Left ventricle myocardium inferior (tissue), 1 donor: ENCODE data around the gene CDRT15L2. TPM values are rescaled to one million over a fixed set of nuclear protein-coding genes. Genes with fewer than 3 reads are reported as not detected.
"Not testable (repeated sequence)": the region's sequence is repeated elsewhere in the genome, so short reads cannot be mapped to it uniquely, and the experiment has no call there.

Experiments
- DNase-seq: peaks from one replicate; pipeline ENCODE4 v3.0.0-alpha.2; 2020
- H3K27ac ChIP-seq: fragments of 200-600 bp; replicated peaks from 2 replicates; pipeline ENCODE4 v1.8.0; 2021
- H3K27me3 ChIP-seq: fragments of 200-600 bp; 2 replicates; pipeline ENCODE4 v1.8.0; 2021; ENCODE audit warnings: low read depth
- H3K36me3 ChIP-seq: fragments of 200-600 bp; 2 replicates; pipeline ENCODE4 v1.8.0; 2021
- H3K4me1 ChIP-seq: fragments of 200-600 bp; 2 replicates; pipeline ENCODE4 v1.8.0; 2021
- H3K4me3 ChIP-seq: fragments of 200-600 bp; 2 replicates; pipeline ENCODE4 v1.8.0; 2021; ENCODE audit warnings: mild to moderate bottlenecking, moderate library complexity
- H3K9me3 ChIP-seq: fragments of 200-600 bp; replicated peaks from 2 replicates; pipeline ENCODE4 v1.8.0; 2021
- intact Hi-C: fragments of 100-400 bp; cut with micrococcal nuclease; formaldehyde crosslinking; loops from one replicate; pipeline ENCODE4 v1.11.0; 2022
- total RNA-seq: library from RNA; stranded (reverse); fragmentation: NEBNext Ultra II Directional; extraction: Animal tissue kit (Norgen Biotek cat#: 25700); gene quantifications from one replicate; pipeline ENCODE4 v1.2.1, GENCODE V29; 2021
- TF ChIP-seq, protein P1 (sequence below): fragments of 200-600 bp; IDR thresholded peaks from 2 replicates; pipeline ENCODE4 v1.8.0; 2021; ENCODE audit warnings: antibody characterized with exemption, mild to moderate bottlenecking, borderline replicate concordance
- donor health status: DM: no; HTN: yes; CAD: no; lungs with severe emphysema.

The CDRT15L2 gene
- total RNA-seq, 1 donor from 2014 or later: not detected

DNA sequence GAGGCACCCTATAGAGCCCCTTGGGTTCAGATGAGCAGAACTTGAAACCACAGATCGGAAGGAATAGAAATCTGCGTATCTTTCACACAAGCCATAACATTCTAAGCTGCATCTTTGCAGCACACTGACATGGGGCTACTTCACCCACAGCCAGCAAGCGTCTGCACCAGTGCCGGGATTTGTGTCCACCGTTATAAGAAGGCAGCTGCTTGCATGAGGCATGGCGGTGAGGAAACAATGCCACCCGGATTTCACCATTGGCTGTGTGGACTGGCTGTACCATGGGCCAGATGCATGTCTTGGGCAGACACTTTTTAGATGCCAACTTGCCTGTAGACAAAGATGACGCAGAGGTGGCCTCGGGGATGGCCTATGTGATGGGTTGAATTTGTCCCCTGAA, 20.5 kb upstream of the CDRT15L2 start:
- H3K4me1 ChIP-seq, DNase-seq, H3K4me3 ChIP-seq, H3K27ac ChIP-seq, intact Hi-C loops, H3K9me3 ChIP-seq, H3K36me3 ChIP-seq: not testable (repeated sequence)
- H3K27me3 ChIP-seq: peaks cover 14% of the 10 kb centered on the region

DNA sequence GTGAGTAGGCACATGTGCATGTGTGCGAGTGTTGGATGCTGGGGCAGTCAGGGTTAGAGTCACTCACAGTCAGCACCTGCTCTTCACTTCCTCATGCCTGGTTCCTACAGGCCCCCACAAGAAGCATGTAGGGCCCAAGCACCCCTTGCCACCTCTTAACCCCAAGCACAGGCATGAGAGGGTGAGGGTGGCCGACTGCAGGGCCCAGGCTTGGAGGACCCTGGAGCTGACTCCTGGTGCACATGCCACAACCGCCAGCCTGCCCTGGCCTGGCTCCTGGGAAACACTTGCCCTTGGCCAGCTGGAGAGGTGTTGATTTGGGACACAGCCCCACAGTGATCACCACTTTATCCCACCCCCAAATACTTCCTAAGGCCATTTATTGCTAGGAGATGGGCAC, 16.9 kb upstream of the CDRT15L2 start:
- no peaks in the 10 kb centered on the region for H3K9me3 ChIP-seq

DNA sequence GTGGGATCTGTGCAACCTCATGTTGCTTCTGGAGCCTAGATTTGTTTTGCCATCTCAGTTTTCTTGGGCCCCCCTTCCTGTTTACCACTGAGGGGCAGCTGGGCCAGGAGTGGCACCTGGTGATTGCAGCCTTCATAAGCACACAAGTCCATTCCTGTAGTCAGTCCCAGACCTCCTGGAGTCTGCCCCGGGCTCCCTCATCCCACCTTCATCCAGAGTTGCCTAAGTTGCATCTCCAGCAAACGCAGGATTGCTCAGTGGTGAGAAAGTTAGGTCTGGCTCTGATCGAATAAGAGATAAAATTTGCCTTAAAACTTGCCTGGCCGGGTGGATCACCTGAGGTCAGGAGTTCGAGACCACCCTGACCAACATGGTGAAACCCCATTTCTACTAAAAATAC, 14.3 kb upstream of the CDRT15L2 start:
- peaks cover 34% of the 10 kb centered on the region for H3K27me3 ChIP-seq
- H3K36me3 ChIP-seq, H3K9me3 ChIP-seq, intact Hi-C loops, H3K4me1 ChIP-seq, DNase-seq, H3K4me3 ChIP-seq, H3K27ac ChIP-seq: not testable (repeated sequence)

More for the DNA sequence above, 16.9 kb upstream of the CDRT15L2 start:
- DNase-seq: no peak
- no peak overlapping the region for H3K4me3 ChIP-seq
- TF ChIP-seq, protein P1, sequence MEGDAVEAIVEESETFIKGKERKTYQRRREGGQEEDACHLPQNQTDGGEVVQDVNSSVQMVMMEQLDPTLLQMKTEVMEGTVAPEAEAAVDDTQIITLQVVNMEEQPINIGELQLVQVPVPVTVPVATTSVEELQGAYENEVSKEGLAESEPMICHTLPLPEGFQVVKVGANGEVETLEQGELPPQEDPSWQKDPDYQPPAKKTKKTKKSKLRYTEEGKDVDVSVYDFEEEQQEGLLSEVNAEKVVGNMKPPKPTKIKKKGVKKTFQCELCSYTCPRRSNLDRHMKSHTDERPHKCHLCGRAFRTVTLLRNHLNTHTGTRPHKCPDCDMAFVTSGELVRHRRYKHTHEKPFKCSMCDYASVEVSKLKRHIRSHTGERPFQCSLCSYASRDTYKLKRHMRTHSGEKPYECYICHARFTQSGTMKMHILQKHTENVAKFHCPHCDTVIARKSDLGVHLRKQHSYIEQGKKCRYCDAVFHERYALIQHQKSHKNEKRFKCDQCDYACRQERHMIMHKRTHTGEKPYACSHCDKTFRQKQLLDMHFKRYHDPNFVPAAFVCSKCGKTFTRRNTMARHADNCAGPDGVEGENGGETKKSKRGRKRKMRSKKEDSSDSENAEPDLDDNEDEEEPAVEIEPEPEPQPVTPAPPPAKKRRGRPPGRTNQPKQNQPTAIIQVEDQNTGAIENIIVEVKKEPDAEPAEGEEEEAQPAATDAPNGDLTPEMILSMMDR: no peak
- H3K4me1 ChIP-seq: no peaks in the 10 kb centered on the region
- H3K27me3 ChIP-seq: peaks cover 33% of the 10 kb centered on the region
- intact Hi-C loops: no loop called here
- H3K36me3 ChIP-seq: no peaks in the 10 kb centered on the region
- H3K27ac ChIP-seq: no peak overlapping the region

DNA sequence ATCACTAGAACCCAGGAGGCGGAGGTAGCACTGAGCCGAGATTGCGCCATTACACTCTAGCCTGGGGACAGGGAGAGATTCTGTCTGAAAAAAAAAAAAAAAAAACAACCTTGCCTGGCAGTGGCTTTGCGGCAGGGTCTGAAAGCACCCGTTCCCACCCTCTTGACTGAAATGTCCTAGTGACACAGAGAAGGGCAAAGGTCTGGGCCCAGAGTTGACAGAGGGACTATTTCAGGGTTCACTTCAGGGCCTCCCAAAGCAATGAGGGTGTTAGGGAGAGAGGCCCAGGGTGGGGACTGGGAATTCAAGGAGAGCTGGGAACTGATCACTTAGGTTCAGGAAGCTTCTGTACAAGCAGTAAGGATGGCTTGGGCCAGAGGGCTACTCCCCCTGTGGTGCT, 13.8 kb upstream of the CDRT15L2 start:
- Histone ChIP-seq H3K27me3 (peaks cover 32% of the 10 kb centered on the region), H3K9me3 (no peaks in the 10 kb centered on the region), H3K36me3 (no peaks in the 10 kb centered on the region), H3K4me3 (no peak overlapping the region), H3K27ac (no peak overlapping the region), H3K4me1 (no peaks in the 10 kb centered on the region)
- TF ChIP-seq, protein P1: no peak
- intact Hi-C loops: no loop called here
- DNase-seq: no peak

DNA sequence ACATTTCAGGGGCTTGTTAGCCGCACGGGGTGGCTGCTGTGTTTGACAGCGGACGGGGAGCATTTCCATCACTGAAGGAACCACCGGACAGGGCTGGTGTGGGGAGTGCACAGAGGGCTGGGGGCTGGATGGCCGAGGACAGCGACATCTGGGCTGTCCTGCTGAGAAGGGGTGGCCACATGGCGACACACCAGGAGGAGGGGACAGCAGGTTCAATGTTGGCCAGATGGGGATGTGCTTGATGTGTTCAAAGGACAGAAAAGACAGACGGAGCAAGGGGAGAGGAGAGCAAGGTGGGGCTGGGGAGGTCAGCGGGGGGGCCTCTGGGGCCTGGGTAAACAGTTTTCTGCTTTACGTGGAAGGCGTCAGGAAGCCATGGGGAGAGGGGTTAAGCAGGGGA, 12.8 kb upstream of the CDRT15L2 start:
- intact Hi-C loops, H3K36me3 ChIP-seq, DNase-seq, H3K9me3 ChIP-seq, H3K4me1 ChIP-seq, H3K27ac ChIP-seq, H3K4me3 ChIP-seq: not testable (repeated sequence)
- H3K27me3 ChIP-seq: peaks cover 34% of the 10 kb centered on the region

DNA sequence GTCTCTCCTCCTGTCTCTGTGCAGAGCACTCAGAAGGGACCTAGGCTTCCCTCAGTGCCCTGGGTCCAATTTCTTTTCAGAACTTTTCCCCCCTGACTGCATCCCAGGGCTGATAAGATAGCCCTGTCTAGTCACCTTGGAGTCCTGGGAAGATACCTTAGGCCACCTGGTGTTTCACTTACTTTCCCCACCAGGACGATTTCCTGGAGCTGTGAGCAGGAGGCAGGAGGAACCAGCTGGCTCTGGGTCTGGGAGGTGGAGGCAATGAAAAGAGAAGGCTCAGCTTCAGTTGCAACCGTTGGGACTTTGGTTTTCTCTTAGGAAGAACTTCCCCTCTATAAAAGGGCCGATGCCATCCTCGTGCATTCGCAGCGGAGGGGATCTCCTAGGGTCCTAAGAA, 12.1 kb upstream of the CDRT15L2 start:
- DNase-seq, intact Hi-C loops: not testable (repeated sequence)

DNA sequence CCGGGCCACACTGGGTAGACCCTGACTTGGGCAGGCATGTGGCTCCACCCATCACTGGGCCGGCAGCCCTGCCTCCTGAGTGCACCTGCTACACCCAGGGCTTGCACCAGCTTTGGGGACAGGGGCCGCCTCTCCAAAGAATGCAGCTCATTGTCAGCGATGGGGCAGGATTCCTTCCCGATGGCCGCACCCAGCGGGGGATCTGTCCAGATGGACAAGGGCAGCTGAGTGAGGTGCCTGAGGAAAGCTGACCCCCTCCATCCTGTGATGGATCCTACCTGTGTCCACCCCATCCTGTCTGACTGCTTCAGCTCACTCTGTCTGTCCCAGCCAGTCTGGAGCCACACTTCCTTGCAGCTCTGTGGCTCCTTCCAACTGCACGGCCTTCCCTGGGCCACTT, 10.9 kb upstream of the CDRT15L2 start:
- H3K9me3 ChIP-seq, DNase-seq, intact Hi-C loops, H3K4me3 ChIP-seq, H3K27ac ChIP-seq, H3K36me3 ChIP-seq, H3K4me1 ChIP-seq: not testable (repeated sequence)
- H3K27me3 ChIP-seq: peaks cover 37% of the 10 kb centered on the region

More for the DNA sequence above, 12.1 kb upstream of the CDRT15L2 start:
- not testable (repeated sequence) for H3K4me1 ChIP-seq, H3K4me3 ChIP-seq, H3K27ac ChIP-seq, H3K9me3 ChIP-seq, H3K36me3 ChIP-seq
- peaks cover 37% of the 10 kb centered on the region for H3K27me3 ChIP-seq

DNA sequence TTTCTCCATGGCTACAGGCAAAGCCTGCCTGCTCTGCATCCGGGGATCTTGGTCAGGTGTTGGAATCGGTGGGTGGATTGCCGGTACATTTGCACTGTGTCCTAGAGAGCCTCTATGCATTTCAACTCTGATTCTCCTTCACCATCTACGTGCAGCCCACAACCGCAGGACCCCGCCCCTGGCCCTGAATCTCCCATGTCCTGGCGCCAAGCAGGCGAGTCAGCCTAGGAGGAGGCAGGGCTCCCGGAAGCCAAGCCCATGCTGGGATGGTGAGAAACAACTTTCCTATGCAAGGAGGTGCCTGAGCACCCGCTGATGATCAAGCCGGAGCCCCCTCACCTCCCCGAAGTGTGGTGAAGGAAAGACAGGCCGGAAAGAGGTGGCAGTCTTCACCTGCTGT, 7.9 kb upstream of the CDRT15L2 start:
- H3K27ac ChIP-seq, H3K4me1 ChIP-seq, intact Hi-C loops, H3K9me3 ChIP-seq, H3K4me3 ChIP-seq, DNase-seq, H3K36me3 ChIP-seq: not testable (repeated sequence)
- peaks cover 16% of the 10 kb centered on the region for H3K27me3 ChIP-seq

DNA sequence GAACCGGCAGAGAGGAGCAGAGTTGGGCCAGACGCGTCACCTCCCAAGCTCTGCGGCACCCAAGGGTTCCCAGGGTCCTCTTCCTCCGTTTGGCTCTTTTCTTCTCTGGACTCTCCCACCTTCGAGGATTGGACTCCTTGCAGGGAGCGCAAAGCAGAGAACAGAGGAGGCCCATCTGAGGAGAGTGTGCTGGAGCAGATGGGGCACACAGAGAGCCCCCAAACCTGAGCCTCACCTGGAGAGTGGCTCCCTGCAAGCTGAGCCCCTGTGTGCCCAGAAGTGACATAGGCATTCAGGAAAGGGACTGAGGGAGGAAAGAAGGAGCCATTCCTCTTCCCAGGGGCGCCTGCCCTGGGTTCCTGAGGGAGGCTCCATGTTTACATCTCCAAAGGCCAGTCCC, 6.3 kb upstream of the CDRT15L2 start:
- H3K4me3 ChIP-seq, H3K4me1 ChIP-seq, H3K27ac ChIP-seq, intact Hi-C loops, H3K36me3 ChIP-seq, DNase-seq, H3K9me3 ChIP-seq: not testable (repeated sequence)
- H3K27me3 ChIP-seq: peaks cover 15% of the 10 kb centered on the region

DNA sequence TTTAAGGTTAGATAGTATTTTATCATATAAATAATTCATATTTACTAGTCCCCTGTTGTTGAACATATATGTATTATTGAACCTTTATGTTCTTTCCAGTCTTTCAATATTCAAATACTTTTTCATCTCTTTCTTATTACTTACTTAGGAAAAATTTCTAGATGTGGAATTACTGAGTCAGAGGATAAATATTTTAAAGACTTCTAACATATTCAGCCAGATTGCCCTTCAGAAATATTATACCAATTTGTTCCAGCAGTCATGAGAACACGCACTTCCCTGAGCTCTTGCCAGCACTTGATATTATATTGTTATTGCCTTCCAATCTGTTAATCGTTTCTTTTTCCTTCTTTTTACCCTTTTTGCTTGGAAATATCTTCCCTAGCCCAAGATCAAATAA, 4.5 kb upstream of the CDRT15L2 start:
- H3K4me1 ChIP-seq, H3K4me3 ChIP-seq, intact Hi-C loops, H3K27ac ChIP-seq, H3K36me3 ChIP-seq, DNase-seq, H3K9me3 ChIP-seq, H3K27me3 ChIP-seq: not testable (repeated sequence)

DNA sequence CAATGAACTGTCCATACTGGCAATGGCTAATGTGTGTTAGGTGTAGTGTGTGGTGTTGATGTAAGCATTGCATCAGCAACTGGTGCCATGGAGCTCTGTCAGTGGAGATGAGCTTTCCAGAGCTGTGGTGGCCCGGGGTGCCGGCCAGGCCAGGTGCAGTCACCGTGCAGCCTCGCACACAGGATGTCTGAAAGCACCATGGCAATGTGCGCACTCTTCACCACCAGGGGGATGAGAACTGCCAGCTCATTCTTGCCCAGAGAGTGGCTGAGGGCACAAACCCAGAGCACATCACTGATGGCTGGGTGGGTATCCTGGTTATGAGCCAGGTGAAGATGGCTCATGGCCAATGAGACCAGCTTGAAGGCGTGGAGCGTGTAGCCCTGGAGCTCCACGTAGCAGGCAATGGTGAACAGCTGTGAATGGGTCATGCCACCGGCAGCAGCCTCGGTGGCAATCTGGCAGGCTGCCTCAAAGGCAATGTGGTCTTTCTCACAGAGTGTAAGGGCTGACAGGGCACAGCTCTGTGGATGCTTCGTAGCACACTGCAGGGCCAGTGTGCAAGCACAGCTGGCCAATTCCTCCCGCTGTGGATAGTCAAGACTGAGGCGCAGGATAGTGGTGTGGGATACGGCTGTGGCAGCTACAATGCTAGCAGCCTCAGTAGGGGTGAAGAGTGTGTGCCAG, 4.5 kb downstream of the CDRT15L2 start:
- H3K4me1 ChIP-seq, intact Hi-C loops, H3K27ac ChIP-seq, H3K36me3 ChIP-seq, H3K4me3 ChIP-seq, H3K9me3 ChIP-seq, DNase-seq: not testable (repeated sequence)
- H3K27me3 ChIP-seq: peaks cover 14% of the 10 kb centered on the region

DNA sequence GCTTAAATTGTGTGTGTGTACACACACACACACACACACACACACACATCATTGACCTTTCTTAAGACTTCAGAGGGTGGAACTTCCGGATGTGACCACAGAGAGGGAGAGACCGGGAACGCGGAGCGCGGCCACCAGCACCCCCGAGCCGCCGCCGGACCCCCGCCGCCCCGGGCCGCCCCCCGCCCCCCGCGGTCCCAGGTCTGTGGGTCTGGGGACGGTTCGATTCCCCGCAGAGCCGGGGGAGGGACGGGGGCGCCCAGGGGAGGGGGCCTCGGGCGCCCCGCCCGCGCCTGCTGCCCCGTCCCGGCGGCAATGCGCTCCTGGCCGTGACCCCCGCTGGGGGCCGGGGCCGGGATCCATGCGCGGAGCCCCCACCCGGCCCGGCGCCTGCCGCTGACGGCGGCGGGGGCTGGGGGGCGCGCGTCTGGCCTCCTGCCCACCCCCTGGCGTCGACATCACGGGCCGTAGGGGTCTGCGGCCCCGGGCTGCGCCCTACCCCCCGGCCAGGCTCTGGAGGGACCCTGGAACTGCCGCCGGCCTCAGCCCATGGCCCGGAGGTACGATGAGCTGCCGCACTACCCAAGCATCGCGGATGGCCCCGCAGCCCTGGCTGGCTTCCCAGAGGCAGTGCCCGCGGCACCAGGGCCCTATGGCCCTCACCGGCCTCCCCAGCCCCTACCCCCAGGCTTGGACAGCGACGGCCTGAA, 9.4 kb downstream of the CDRT15L2 start:
- H3K4me1 ChIP-seq, H3K9me3 ChIP-seq, DNase-seq, intact Hi-C loops, H3K36me3 ChIP-seq, H3K27ac ChIP-seq: not testable (repeated sequence)
- Histone ChIP-seq H3K27me3 (peaks cover 27% of the 10 kb centered on the region), H3K4me3 (peak overlapping the region; percentile 50)
